Neural progenitor cell (in vitro differentiated cells): Measurements from ENCODE around the gene LMBRD2. TPM values are rescaled to one million over a fixed set of nuclear protein-coding genes. Genes with fewer than 3 reads are reported as not detected.

Source experiments
- DNase-seq: peaks from one replicate; pipeline ENCODE4 v3.0.0-alpha.2; 2016; ENCODE audit warnings: low spot score
- H2AFZ ChIP-seq: fragments of 200-600 bp; sonication (generic); replicated peaks from 2 replicates; pipeline ENCODE4 v1.6.1; 2016; ENCODE audit warnings: antibody characterized with exemption
- H3F3A ChIP-seq: fragments of 200-600 bp; sonication (generic); 2 replicates; pipeline ENCODE4 v1.6.1; 2016; ENCODE audit warnings: antibody characterized with exemption, low read depth
- H3K27ac ChIP-seq: fragments of 200-600 bp; sonication (generic); 2 replicates; pipeline ENCODE4 v1.5.1; 2016; ENCODE audit warnings: mild to moderate bottlenecking
- H3K27me3 ChIP-seq: fragments of 200-600 bp; sonication (generic); 2 replicates; pipeline ENCODE4 v1.6.1; 2016; ENCODE audit warnings: mild to moderate bottlenecking, moderate library complexity
- H3K36me3 ChIP-seq: fragments of 200-600 bp; sonication (generic); 2 replicates; pipeline ENCODE4 v1.5.1; 2016
- H3K4me1 ChIP-seq: fragments of 200-600 bp; sonication (generic); 2 replicates; pipeline ENCODE4 v1.6.1; 2016; ENCODE audit warnings: mixed run types
- H3K4me2 ChIP-seq: fragments of 200-600 bp; sonication (generic); 2 replicates; pipeline ENCODE4 v1.6.1; 2016
- H3K4me3 ChIP-seq: fragments of 200-600 bp; sonication (generic); 2 replicates; pipeline ENCODE4 v1.5.1; 2016
- H3K79me2 ChIP-seq: fragments of 200-600 bp; sonication (generic); 2 replicates; pipeline ENCODE4 v1.6.1; 2016; ENCODE audit warnings: low read depth
- H3K9ac ChIP-seq: fragments of 200-600 bp; sonication (generic); 2 replicates; pipeline ENCODE4 v1.6.1; 2016
- H3K9me3 ChIP-seq: fragments of 200-600 bp; sonication (generic); 2 replicates; pipeline ENCODE4 v1.5.1; 2016; ENCODE audit warnings: low read depth
- H4K20me1 ChIP-seq: fragments of 200-600 bp; sonication (generic); 2 replicates; pipeline ENCODE4 v1.6.1; 2016; ENCODE audit warnings: low read depth
- H3K27ac Mint-ChIP-seq: 3 replicates; pipeline ENCODE4 v1.8.0; 2021; ENCODE audit warnings: mixed read lengths
- H3K27me3 Mint-ChIP-seq: 2 replicates; pipeline ENCODE4 v1.8.0; 2022; ENCODE audit warnings: low read depth, mild to moderate bottlenecking, inconsistent platforms, moderate library complexity, mixed read lengths; ENCODE audit not compliant: insufficient read depth
- H3K36me3 Mint-ChIP-seq: 3 replicates; pipeline ENCODE4 v1.8.0; 2021; ENCODE audit warnings: mixed read lengths
- H3K4me1 Mint-ChIP-seq: 3 replicates; pipeline ENCODE4 v1.8.0; 2021; ENCODE audit warnings: mixed read lengths
- H3K4me3 Mint-ChIP-seq: 3 replicates; pipeline ENCODE4 v1.8.0; 2021; ENCODE audit warnings: mild to moderate bottlenecking, moderate library complexity, mixed read lengths
- H3K9me3 Mint-ChIP-seq: 3 replicates; pipeline ENCODE4 v1.8.0; 2020; ENCODE audit warnings: mixed read lengths
- EZH2 ChIP-seq: fragments of 200-600 bp; sonication (generic); IDR thresholded peaks from 2 replicates; pipeline ENCODE4 v1.6.1; 2017; ENCODE audit warnings: antibody characterized with exemption, mild to moderate bottlenecking, moderate library complexity
- EZH2phosphoT487 ChIP-seq: fragments of 200-600 bp; sonication (generic); IDR thresholded peaks from 2 replicates; pipeline ENCODE4 v1.6.1; 2017; ENCODE audit warnings: antibody characterized with exemption
- total RNA-seq: library from RNA; depleted of rRNA; stranded (reverse); fragments of >200 nt; gene quantifications from 2 replicates; pipeline ENCODE4 v1.2.3, GENCODE V29; 2015; ENCODE audit warnings: low replicate concordance
- TF ChIP-seq, protein P1 (sequence below): fragments of 200-600 bp; sonication (generic); IDR thresholded peaks from 2 replicates; pipeline ENCODE4 v1.5.1; 2017; ENCODE audit warnings: antibody characterized with exemption, mild to moderate bottlenecking

The LMBRD2 gene
- total RNA-seq, 1 donor from 2014 or later, result 11.8 TPM

DNA sequence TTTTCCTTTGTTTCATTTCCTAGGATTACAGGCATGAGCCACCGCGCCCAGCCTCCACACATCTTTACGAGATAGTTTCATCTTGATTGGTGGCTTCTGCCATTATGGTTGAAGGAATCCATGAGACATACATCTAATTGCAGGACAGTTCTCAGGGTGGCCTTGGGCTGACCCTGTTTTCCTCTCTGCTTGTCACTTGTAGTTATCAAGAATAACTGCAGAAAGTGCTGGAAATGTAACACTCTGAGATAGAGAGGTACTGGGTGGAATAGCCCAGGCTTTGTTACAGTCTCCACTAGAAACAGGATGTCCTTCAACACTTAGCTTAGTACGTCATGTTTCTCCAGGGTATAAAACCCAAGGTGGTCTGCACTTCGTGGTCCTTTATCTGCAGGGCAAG, 95.7 kb downstream of the LMBRD2 start:
- TF ChIP-seq EZH2phosphoT487, result no peak
- no peak for TF ChIP-seq EZH2
- TF ChIP-seq, protein P1, sequence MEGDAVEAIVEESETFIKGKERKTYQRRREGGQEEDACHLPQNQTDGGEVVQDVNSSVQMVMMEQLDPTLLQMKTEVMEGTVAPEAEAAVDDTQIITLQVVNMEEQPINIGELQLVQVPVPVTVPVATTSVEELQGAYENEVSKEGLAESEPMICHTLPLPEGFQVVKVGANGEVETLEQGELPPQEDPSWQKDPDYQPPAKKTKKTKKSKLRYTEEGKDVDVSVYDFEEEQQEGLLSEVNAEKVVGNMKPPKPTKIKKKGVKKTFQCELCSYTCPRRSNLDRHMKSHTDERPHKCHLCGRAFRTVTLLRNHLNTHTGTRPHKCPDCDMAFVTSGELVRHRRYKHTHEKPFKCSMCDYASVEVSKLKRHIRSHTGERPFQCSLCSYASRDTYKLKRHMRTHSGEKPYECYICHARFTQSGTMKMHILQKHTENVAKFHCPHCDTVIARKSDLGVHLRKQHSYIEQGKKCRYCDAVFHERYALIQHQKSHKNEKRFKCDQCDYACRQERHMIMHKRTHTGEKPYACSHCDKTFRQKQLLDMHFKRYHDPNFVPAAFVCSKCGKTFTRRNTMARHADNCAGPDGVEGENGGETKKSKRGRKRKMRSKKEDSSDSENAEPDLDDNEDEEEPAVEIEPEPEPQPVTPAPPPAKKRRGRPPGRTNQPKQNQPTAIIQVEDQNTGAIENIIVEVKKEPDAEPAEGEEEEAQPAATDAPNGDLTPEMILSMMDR, result no peak
- H3K9me3 Mint-ChIP-seq, result no peaks in the 10 kb centered on the region
- no peaks in the 10 kb centered on the region for H3K36me3 Mint-ChIP-seq
- Histone ChIP-seq H2AFZ (no peak overlapping the region), H3K4me3 (no peak overlapping the region), H3K27me3 (no peaks in the 10 kb centered on the region), H3K4me2 (no peak overlapping the region), H3K4me1 (no peaks in the 10 kb centered on the region), H4K20me1 (no peaks in the 10 kb centered on the region), H3F3A (no peaks in the 10 kb centered on the region), H3K79me2 (no peaks in the 10 kb centered on the region), H3K36me3 (no peaks in the 10 kb centered on the region), H3K9me3 (no peaks in the 10 kb centered on the region), H3K9ac (no peak overlapping the region), H3K27ac (no peak overlapping the region)
- no peak for DNase-seq
- peaks cover 7% of the 10 kb centered on the region for H3K4me1 Mint-ChIP-seq
- no peak overlapping the region for H3K27ac Mint-ChIP-seq
- no peak overlapping the region for H3K4me3 Mint-ChIP-seq
- H3K27me3 Mint-ChIP-seq, result peaks cover 2% of the 10 kb centered on the region

DNA sequence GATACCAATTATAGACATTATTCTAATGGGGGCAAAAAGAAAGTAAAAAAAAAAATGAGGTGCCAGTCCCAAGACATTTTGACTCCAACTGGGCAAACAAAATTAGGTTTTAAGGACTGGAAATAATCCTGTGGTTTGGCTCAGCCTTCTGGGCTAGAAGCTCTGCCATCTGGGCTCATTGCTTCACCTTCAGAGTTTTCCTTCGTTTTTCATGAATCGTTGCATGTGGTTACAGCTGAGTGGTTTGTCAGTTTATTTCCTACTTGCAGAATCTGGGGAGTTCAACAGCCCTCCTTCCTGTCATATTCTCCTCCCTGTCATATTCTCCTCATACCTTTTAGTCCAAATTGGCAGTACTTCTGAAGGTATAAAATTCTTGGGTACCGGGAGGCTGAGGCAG, 97.0 kb downstream of the LMBRD2 start:
- Histone ChIP-seq H3K4me2 (no peak overlapping the region), H3K79me2 (no peaks in the 10 kb centered on the region), H2AFZ (no peak overlapping the region), H3K27ac (no peak overlapping the region), H3F3A (no peaks in the 10 kb centered on the region), H3K36me3 (no peaks in the 10 kb centered on the region), H3K27me3 (no peaks in the 10 kb centered on the region), H4K20me1 (no peaks in the 10 kb centered on the region), H3K9ac (no peak overlapping the region), H3K4me3 (no peak overlapping the region), H3K4me1 (no peaks in the 10 kb centered on the region), H3K9me3 (no peaks in the 10 kb centered on the region)
- Mint-ChIP-seq H3K36me3 (no peaks in the 10 kb centered on the region), H3K27ac (no peak overlapping the region), H3K4me3 (no peak overlapping the region), H3K4me1 (peaks cover 7% of the 10 kb centered on the region), H3K9me3 (no peaks in the 10 kb centered on the region), H3K27me3 (peaks cover 2% of the 10 kb centered on the region)
- no peak for DNase-seq
- no peak for TF ChIP-seq EZH2phosphoT487
- TF ChIP-seq, protein P1, result no peak
- TF ChIP-seq EZH2, result no peak

DNA sequence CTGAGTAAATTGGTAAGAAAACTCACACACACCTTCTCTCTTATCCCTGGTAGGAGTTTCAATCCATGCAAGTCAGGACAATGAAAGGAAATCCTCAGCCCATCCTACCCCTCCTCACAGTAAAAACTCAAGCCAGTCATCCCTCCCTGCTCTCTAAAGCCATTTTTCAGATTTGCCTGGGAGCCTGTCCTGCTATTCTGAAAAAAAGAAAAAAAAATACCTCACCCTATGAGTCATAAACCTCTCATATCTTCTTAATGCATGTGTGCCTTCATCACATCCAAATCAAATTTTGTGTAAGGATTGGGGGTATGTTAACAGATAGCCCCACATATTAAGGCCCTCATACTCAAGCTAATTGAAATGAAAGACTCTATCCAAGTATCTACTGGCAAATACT, 99.1 kb downstream of the LMBRD2 start:
- H3K27me3 ChIP-seq, result no peaks in the 10 kb centered on the region
- no peaks in the 10 kb centered on the region for H3K27me3 Mint-ChIP-seq
- no peaks in the 10 kb centered on the region for H3K36me3 ChIP-seq
- H2AFZ ChIP-seq, result no peak overlapping the region
- H3K27ac ChIP-seq, result no peak overlapping the region
- TF ChIP-seq EZH2, result no peak
- no peak for TF ChIP-seq EZH2phosphoT487
- TF ChIP-seq, protein P1, result no peak
- DNase-seq, result no peak
- no peaks in the 10 kb centered on the region for H3K79me2 ChIP-seq
- H3K4me2 ChIP-seq, result no peak overlapping the region
- no peak overlapping the region for H3K4me3 Mint-ChIP-seq
- no peaks in the 10 kb centered on the region for H3K9me3 Mint-ChIP-seq
- H3K4me3 ChIP-seq, result no peak overlapping the region
- no peak overlapping the region for H3K9ac ChIP-seq
- H4K20me1 ChIP-seq, result no peaks in the 10 kb centered on the region
- no peaks in the 10 kb centered on the region for H3F3A ChIP-seq
- H3K27ac Mint-ChIP-seq, result no peak overlapping the region
- no peaks in the 10 kb centered on the region for H3K9me3 ChIP-seq
- peaks cover 7% of the 10 kb centered on the region for H3K4me1 Mint-ChIP-seq
- H3K36me3 Mint-ChIP-seq, result no peaks in the 10 kb centered on the region
- H3K4me1 ChIP-seq, result no peaks in the 10 kb centered on the region

DNA sequence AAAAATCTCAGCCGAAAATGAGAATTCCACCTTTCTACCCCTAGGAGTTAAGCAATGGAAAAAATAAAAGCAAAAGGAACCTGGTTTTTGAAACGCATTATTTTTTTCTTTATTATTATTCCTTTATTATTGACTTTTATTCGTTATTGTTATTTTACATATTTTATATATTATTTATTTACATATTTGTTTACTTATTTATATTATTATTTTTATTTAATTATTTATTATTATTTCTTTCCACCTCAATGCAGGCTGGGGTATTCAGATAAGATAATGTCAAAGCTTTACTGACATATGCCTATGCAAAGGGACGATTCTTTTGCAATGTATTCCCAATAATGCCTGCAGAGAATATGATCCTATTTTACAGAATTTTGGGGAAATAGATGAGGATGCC, 101.7 kb downstream of the LMBRD2 start:
- Histone ChIP-seq H2AFZ (no peak overlapping the region), H3K9me3 (no peaks in the 10 kb centered on the region), H3K4me3 (no peak overlapping the region), H3K36me3 (no peaks in the 10 kb centered on the region), H3K4me1 (no peaks in the 10 kb centered on the region), H3K79me2 (no peaks in the 10 kb centered on the region), H3K9ac (no peak overlapping the region), H4K20me1 (no peaks in the 10 kb centered on the region), H3K27ac (no peak overlapping the region), H3K27me3 (no peaks in the 10 kb centered on the region), H3F3A (no peaks in the 10 kb centered on the region), H3K4me2 (no peak overlapping the region)
- Mint-ChIP-seq H3K27me3 (no peaks in the 10 kb centered on the region), H3K4me3 (no peak overlapping the region), H3K9me3 (no peaks in the 10 kb centered on the region), H3K27ac (no peak overlapping the region), H3K36me3 (no peaks in the 10 kb centered on the region), H3K4me1 (no peaks in the 10 kb centered on the region)
- TF ChIP-seq, protein P1, result no peak
- TF ChIP-seq EZH2 (no peak), EZH2phosphoT487 (no peak)
- no peak for DNase-seq
